ENCODE data around the gene FHAD1.
A peak's percentile ranks its signal among the peaks of the same experiment; 100 is the strongest.

The FHAD1 gene

GRCh38 chr1:15330028-15330427 is 83.0 kb downstream of the FHAD1 start:
- no peak for DNase-seq

GRCh38 chr1:15331180-15331579 is 84.2 kb downstream of the FHAD1 start:
- no peak for DNase-seq

GRCh38 chr1:15331734-15332133 is 84.7 kb downstream of the FHAD1 start:
- no peak for DNase-seq

- no peak for DNase-seq
Observed at GRCh38 chr1:15332525-15332924, 85.5 kb downstream of the FHAD1 start.

GRCh38 chr1:15332952-15333715 is 86.1 kb downstream of the FHAD1 start:
- DNase-seq = no peak

GRCh38 chr1:15334995-15335394 is 88.0 kb downstream of the FHAD1 start:
- no peak for DNase-seq

- DNase-seq = no peak
Observed at GRCh38 chr1:15336866-15337265, 89.8 kb downstream of the FHAD1 start.

GRCh38 chr1:15337656-15338402 is 90.8 kb downstream of the FHAD1 start:
- DNase-seq = no peak

- DNase-seq = no peak
Observed at GRCh38 chr1:15339570-15339969, 92.5 kb downstream of the FHAD1 start.

- DNase-seq = no peak
Observed at GRCh38 chr1:15341228-15341627, 94.2 kb downstream of the FHAD1 start.

GRCh38 chr1:15341634-15342407 is 94.8 kb downstream of the FHAD1 start:
- peak in 1 of 2 donors; percentile 28 for DNase-seq

GRCh38 chr1:15342408-15342967 is 95.5 kb downstream of the FHAD1 start:
- DNase-seq = no peak

GRCh38 chr1:15343099-15343498 is 96.1 kb downstream of the FHAD1 start:
- no peak for DNase-seq

GRCh38 chr1:15343729-15344128 is 96.7 kb downstream of the FHAD1 start:
- DNase-seq = no peak

GRCh38 chr1:15344380-15344779 is 97.4 kb downstream of the FHAD1 start:
- DNase-seq = no peak

GRCh38 chr1:15344800-15345704 is 98.0 kb downstream of the FHAD1 start:
- DNase-seq = no peak

GRCh38 chr1:15345705-15346345 is 98.8 kb downstream of the FHAD1 start:
- DNase-seq = peak; percentile 72 to 83

GRCh38 chr1:15346346-15347030 is 99.5 kb downstream of the FHAD1 start:
- DNase-seq = no peak

GRCh38 chr1:15347182-15347581 is 100.2 kb downstream of the FHAD1 start:
- DNase-seq = peak in 1 of 2 donors; percentile 35

GRCh38 chr1:15348648-15349047 is 101.6 kb downstream of the FHAD1 start:
- DNase-seq = no peak

- no peak for DNase-seq
Observed at GRCh38 chr1:15349133-15349532, 102.1 kb downstream of the FHAD1 start.
